ENCODE data around the gene SERPINA4. TPM values are rescaled to one million over a fixed set of nuclear protein-coding genes. Genes with fewer than 3 reads are reported as not detected.

Gene SERPINA4
- total and polyA plus RNA-seq, 2 of the 13 experiments (the other 11 are each of a cell fraction or from before 2014, with no cell fraction given), result 39.1 to 57.8 TPM

- TF ChIP-seq POLR2AphosphoS2 (IDR thresholded peaks at IDR 0.05; ENCODE audit: low read depth, low read length), result no peak
These were observed 36.5 kb downstream of the SERPINA4 start (continued) for GRCh38 chr14:94597788-94598187.

GRCh38 chr14:94598506-94598815 lies 37.2 kb downstream of the SERPINA4 start:
- Histone ChIP-seq H3K9me3 (ENCODE audit: low read length) (no peaks in the 10 kb centered on the region), H3K4me3 (replicated peaks in 1 of 3; ENCODE audit: insufficient read depth in 1 of 3, low read depth in 2 of 3, low read length in 3 of 3) (peak overlapping the region; percentile 52 to 68 (median 56)), H3K27me3 (ENCODE audit: control insufficient read depth in 1 of 2, insufficient read depth in 2 of 2, low read length in 2 of 2) (no peaks in the 10 kb centered on the region), H3K79me2 (ENCODE audit: insufficient read depth, low read length) (peaks cover 37% of the 10 kb centered on the region), H2AFZ (ENCODE audit: low read length) (no peak overlapping the region), H3K27ac (ENCODE audit: extremely low read length, insufficient read depth, low read length) (peak overlapping the region; percentile 96), H3K4me1 (ENCODE audit: insufficient read depth, low read length) (peaks cover 97% of the 10 kb centered on the region), H3K9ac (ENCODE audit: insufficient read depth, low read depth, low read length) (peak overlapping the region; percentile 82), H4K20me1 (ENCODE audit: insufficient read depth, low read length) (no peaks in the 10 kb centered on the region), H3K4me2 (ENCODE audit: low read depth, low read length) (peak overlapping the region; percentile 94), H3K36me3 (replicated peaks in 1 of 2; ENCODE audit: control insufficient read depth in 1 of 2, insufficient read depth in 2 of 2, low read length in 2 of 2) (no peaks in the 10 kb centered on the region)
- ChIA-PET CTCF (ENCODE audit: low intra/inter-chr PET ratio, low total read pairs) (interaction anchor here (1.0 kb wide), 1 partner anchor 49 kb away, joined by 5 read pairs; no protein-coding TSS in a partner anchor), POLR2A (interaction anchor here (0.6 to 15.7 kb wide), 26 partner anchors 10 to 951 kb away, joined by 3 to 638 read pairs (median 6); partner anchors contain the start of genes SERPINA1, SERPINA3, SERPINA4 and SERPINA5)
- intact Hi-C loops (cut with micrococcal nuclease; ENCODE audit: unreplicated experiment) (loop anchor here (2.0 to 5.0 kb wide), 5 partner anchors 18 to 1461 kb away; partner anchors contain the start of genes SERPINA4 and SERPINA5), in situ Hi-C loops (cut with HindIII; ENCODE audit: extremely low pct_ligation_motif_present, low pct_unique_long_range_greater_than_20kb) (no loop called here)
- 9% methylated on average over 4 of the region's 7 CpGs for WGBS (ENCODE audit: low lambda C conversion rate)
- DNase-seq (ENCODE audit: low spot score) (no peak), FAIRE-seq (no peak), ATAC-seq (peak; percentile 2)
- BruUV-seq (replicated peaks), result no TSS peak
- TF ChIP-seq PITX1 (CRISPR knock-in tag; IDR thresholded peaks at IDR 0.05) (no peak), SIN3B (IDR thresholded peaks at IDR 0.05; ENCODE audit: low read length) (0 out of 2 replicates have a peak, but pooled peaks have one; percentile 5), ZNF34 (CRISPR knock-in tag; IDR thresholded peaks at IDR 0.05; ENCODE audit: borderline replicate concordance) (no peak), ZNF263 (CRISPR knock-in tag; IDR thresholded peaks at IDR 0.05) (peak; percentile 49; the same call in 1 of the 2 replicates), SAFB2 (CRISPR knock-in tag; IDR thresholded peaks at IDR 0.05; ENCODE audit: borderline replicate concordance, low read depth) (no peak), ZNF251 (CRISPR knock-in tag; IDR thresholded peaks at IDR 0.05) (0 out of 2 replicates have a peak, but pooled peaks have one; percentile 72), EEA1 (CRISPR knock-in tag; IDR thresholded peaks at IDR 0.05; ENCODE audit: borderline replicate concordance) (0 out of 2 replicates have a peak, but pooled peaks have one; percentile 33), PCBP1 (IDR thresholded peaks at IDR 0.05; ENCODE audit: borderline replicate concordance, low read depth, low read length) (no peak), CTCF (CRISPR knock-in tag; IDR thresholded peaks at IDR 0.05) (0 out of 2 replicates have a peak, but pooled peaks have one; percentile 28), ZMYM4 (CRISPR knock-in tag; IDR thresholded peaks at IDR 0.05) (no peak), AGO2 (optimal IDR thresholded peaks at IDR 0.05; ENCODE audit: low read depth, low read length) (peak; percentile 28), EHMT2 (IDR thresholded peaks at IDR 0.05; ENCODE audit: borderline replicate concordance, low read depth, low read length) (no peak), KMT2B (CRISPR knock-in tag; IDR thresholded peaks at IDR 0.05) (no peak), KLF15 (CRISPR knock-in tag; IDR thresholded peaks at IDR 0.05; ENCODE audit: borderline replicate concordance) (no peak), ARID4A (CRISPR knock-in tag; IDR thresholded peaks at IDR 0.05; ENCODE audit: borderline replicate concordance) (no peak), DPF2 (CRISPR knock-in tag; IDR thresholded peaks at IDR 0.05; ENCODE audit: borderline replicate concordance, low read depth) (0 out of 2 replicates have a peak, but pooled peaks have one; percentile 36), ZNF180 (CRISPR knock-in tag; IDR thresholded peaks at IDR 0.05; ENCODE audit: borderline replicate concordance, low read depth) (no peak)

Data from HepG2 (cell line).